ENCODE data around the gene USH1G.

GRCh38 chr17:74919440-74920305 is 3.4 kb downstream of the USH1G start:
- TF ChIP-seq CTCF (IDR thresholded peaks at IDR 0.05) (no peak), EP300 (IDR thresholded peaks at IDR 0.05) (no peak), POLR2A (IDR thresholded peaks at IDR 0.05) (no peak), POLR2AphosphoS5 (IDR thresholded peaks at IDR 0.05) (no peak)
